ENCODE data around the gene RAF1. TPM values are rescaled to one million over a fixed set of nuclear protein-coding genes. Genes with fewer than 3 reads are reported as not detected.

The RAF1 gene
- total and polyA plus RNA-seq, 2 of the 13 experiments (the other 11 are each of a cell fraction or from before 2014, with no cell fraction given) = 72.2 to 91.4 TPM

DNA sequence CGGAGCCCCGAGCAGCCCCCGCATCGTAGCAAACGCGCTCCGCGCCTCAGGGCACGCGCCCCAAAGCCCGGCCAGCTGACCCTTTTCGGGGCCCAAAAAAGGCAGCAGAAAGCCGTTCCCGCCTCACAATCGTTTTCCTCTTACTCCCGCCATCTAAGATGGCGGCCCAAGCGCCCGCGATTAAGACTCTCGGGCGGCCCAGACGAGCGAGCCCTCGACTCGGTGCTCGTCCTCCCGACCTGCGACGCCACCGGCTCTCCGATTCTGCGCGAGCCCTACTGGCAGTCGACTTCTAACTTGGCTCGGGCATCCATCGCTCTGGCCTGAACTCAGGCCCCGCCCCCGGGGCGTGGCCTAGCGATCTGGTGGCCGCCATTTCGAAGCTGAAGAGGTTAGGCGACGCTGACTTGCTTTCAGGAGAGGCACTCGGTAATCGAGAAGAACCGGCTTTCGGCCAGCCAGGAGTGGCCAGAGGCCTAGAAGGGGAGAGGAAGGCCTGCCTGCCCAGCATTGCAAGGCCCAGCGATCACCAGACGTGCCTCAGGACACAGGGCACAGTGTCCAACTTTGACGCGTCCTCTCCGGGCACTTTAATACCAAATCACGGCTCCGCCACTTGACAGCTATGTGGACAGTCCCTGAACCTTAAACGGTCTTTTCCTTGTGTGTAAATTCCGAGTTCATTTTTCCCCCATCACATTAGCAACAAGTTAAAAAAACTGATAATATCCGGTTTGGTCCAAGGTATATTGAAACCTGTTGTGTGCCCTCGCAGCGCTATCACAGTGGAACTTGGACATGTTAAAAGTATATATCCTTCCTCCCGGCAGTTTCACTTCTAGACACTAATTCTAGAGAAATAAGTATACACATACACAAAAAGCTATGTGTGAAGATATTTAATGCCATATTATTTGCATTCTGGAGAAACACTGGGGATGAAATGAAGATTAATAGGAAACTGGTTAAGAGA is at the start of gene RAF1 (continued):
- TF ChIP-seq ZKSCAN5 (CRISPR knock-in tag; IDR thresholded peaks at IDR 0.05) (no peak), GATAD1 (CRISPR knock-in tag; IDR thresholded peaks at IDR 0.05) (peak; percentile 89), IRX3 (CRISPR knock-in tag; IDR thresholded peaks at IDR 0.05; ENCODE audit: borderline replicate concordance, low read depth) (no peak), U2AF2 (IDR thresholded peaks at IDR 0.05; ENCODE audit: low read depth, low read length) (no peak), AHDC1 (CRISPR knock-in tag; IDR thresholded peaks at IDR 0.05; ENCODE audit: borderline replicate concordance) (no peak; the same call in 1 of the 2 replicates), THYN1 (CRISPR knock-in tag; IDR thresholded peaks at IDR 0.05; ENCODE audit: borderline replicate concordance, low read depth) (no peak; the same call in 1 of the 2 replicates), ZNF773 (CRISPR knock-in tag; IDR thresholded peaks at IDR 0.05; ENCODE audit: borderline replicate concordance) (no peak), PHF21A (CRISPR knock-in tag; IDR thresholded peaks at IDR 0.05) (peak; percentile 81), ETV6 (CRISPR knock-in tag; conservative IDR thresholded peaks at IDR 0.05) (no peak; the same call in 1 of the 2 replicates), TRIM22 (IDR thresholded peaks at IDR 0.05) (no peak)
- TF ChIP-seq, protein P1, sequence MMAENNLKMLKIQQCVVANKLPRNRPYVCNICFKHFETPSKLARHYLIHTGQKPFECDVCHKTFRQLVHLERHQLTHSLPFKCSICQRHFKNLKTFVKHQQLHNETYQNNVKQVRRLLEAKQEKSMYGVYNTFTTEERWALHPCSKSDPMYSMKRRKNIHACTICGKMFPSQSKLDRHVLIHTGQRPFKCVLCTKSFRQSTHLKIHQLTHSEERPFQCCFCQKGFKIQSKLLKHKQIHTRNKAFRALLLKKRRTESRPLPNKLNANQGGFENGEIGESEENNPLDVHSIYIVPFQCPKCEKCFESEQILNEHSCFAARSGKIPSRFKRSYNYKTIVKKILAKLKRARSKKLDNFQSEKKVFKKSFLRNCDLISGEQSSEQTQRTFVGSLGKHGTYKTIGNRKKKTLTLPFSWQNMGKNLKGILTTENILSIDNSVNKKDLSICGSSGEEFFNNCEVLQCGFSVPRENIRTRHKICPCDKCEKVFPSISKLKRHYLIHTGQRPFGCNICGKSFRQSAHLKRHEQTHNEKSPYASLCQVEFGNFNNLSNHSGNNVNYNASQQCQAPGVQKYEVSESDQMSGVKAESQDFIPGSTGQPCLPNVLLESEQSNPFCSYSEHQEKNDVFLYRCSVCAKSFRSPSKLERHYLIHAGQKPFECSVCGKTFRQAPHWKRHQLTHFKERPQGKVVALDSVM (CRISPR knock-in tag; IDR thresholded peaks at IDR 0.05) = peak; percentile 51; the same call in 1 of the 2 replicates
- TF ChIP-seq, protein P2, sequence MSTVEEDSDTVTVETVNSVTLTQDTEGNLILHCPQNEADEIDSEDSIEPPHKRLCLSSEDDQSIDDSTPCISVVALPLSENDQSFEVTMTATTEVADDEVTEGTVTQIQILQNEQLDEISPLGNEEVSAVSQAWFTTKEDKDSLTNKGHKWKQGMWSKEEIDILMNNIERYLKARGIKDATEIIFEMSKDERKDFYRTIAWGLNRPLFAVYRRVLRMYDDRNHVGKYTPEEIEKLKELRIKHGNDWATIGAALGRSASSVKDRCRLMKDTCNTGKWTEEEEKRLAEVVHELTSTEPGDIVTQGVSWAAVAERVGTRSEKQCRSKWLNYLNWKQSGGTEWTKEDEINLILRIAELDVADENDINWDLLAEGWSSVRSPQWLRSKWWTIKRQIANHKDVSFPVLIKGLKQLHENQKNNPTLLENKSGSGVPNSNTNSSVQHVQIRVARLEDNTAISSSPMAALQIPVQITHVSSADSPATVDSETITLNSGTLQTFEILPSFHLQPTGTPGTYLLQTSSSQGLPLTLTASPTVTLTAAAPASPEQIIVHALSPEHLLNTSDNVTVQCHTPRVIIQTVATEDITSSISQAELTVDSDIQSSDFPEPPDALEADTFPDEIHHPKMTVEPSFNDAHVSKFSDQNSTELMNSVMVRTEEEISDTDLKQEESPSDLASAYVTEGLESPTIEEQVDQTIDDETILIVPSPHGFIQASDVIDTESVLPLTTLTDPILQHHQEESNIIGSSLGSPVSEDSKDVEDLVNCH (CRISPR knock-in tag; IDR thresholded peaks at IDR 0.05) = no peak
